HG02759 (cell line): Measurements from ENCODE around the gene EGLN3.

ENCODE experiments used
- ATAC-seq: cut with Tn5 transposase; IDR thresholded peaks from one replicate; pipeline ENCODE4 v1.9.1; 2021; ENCODE audit warnings: mild to moderate bottlenecking, moderate library complexity; ENCODE audit not compliant: unreplicated experiment

EGLN3 gene

DNA sequence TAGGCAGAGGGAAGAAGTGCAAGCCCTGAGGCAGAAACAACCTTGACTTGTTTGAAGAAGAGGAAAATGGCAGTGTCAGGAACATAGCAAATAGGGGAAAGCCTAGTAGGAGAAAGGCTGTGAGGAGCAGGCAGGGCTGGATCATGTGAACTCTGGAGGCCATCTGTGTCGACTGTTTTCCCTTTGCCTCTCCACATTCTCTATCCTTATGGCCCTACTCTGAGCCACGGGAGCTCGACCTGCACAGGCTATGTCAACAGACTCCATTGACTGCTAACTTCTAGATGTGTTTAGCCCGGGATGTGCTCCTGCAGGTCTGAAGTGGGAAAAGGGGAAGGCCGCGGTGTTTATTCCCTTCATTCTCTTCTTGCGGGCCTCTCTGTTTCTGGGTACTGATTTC is 35.2 kb downstream of the EGLN3 start:
- no peak for ATAC-seq

DNA sequence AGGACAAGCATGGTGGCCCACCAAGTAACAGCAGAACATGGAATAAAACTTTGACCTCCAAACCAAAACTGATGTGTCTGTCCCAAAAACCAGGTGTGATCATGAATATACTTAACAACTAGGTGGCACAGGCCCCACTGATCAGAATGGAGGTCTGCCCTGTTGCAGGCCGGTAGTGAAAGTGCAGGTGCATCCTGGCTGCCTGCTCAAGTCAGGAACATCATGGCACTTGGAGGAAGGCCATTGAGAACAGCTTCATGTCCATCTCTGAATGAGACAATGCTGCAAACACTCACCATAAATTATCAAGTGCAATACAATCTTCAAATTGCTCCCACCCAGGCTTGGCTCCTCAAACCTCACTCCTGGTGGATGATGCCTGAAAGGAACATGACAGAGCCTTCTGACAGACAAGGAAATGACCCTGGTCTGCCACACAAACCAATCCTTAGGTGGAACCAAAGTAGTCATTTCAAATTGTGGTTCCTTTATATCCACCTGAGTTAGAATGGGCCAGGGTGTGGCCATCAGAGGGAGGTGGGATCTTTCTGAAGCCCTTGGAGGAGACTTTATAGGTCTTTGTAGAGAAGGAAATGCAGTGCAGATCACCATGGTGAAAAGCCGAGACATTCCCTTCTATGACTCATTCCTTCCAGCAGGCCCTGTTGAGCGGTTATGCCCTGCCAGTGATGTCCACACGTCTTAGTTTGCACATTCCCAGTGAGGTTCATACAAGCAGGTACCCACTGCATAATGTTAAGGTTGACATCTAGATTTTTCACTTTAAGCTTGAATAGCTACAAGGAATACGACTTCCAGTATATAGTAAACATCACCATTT is 36.0 kb downstream of the EGLN3 start:
- no peak for ATAC-seq

DNA sequence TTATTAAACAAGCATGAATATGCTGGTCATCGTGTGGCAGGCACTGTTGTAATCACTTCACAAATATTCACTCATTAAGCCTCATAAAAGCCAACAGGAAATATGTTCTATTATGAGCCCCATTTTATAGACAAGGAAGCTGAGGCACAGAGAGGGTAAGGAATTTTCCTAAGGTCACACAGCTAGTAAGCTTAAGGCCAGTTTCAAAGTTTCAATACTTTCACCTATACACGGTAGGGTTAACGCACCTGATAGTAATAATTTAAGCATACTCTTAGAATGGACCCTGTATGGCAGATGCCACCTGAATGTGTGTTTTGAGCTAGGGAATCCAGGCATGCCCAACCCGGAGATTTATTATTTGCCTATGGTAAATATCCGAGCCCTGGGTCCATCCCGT is 39.8 kb downstream of the EGLN3 start:
- ATAC-seq, result no peak

DNA sequence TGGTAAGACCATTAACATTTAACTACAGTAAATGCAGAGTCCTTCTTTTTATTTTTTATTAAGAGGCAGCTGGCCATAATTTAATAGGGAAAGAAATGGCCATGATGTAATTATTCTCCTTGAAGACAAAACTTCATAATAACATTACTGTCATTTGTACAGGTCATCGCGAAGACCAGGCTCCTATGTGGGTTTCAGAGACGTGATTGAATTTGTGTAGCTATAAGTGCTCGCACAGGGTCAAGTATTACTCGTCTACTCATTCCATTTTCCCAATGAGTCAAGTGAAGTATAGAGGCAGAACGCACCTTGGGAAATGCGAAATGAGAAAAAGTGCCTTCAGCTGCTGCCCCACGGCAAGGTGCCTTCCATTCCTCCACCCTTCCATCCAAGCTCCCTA is 40.4 kb downstream of the EGLN3 start:
- no peak for ATAC-seq

DNA sequence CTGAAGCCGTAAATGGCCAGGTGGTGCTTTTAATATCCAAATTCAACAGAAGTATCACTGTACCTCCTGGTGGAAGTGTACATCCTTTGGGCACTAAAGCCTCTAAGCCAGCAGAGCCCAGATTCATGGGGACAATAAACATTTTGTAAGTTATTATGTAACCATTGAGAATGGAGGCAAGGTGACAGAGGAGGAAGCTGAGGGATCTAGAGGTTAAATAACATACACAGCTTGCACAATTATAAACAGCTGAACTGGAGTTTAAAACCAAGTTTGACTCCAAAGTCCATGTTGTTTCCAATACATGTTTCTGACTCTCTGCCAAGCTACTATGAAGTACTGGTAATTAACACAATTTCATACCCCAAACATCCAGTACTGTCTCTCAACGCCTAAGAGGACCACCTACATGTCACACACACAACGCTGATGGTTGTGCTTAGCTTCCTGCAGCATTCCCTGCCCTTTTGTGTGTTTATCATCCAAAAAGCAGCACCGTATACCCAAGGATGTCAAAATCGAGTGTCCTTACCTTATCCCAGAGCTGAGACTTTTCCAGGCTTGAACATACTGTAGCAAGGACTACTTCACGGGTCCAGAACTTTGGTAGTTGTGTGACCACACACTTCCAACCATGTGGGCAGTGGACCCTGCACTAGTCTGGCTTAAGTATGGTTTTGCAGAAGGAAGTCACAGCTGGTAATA is 41.3 kb downstream of the EGLN3 start:
- no peak for ATAC-seq

DNA sequence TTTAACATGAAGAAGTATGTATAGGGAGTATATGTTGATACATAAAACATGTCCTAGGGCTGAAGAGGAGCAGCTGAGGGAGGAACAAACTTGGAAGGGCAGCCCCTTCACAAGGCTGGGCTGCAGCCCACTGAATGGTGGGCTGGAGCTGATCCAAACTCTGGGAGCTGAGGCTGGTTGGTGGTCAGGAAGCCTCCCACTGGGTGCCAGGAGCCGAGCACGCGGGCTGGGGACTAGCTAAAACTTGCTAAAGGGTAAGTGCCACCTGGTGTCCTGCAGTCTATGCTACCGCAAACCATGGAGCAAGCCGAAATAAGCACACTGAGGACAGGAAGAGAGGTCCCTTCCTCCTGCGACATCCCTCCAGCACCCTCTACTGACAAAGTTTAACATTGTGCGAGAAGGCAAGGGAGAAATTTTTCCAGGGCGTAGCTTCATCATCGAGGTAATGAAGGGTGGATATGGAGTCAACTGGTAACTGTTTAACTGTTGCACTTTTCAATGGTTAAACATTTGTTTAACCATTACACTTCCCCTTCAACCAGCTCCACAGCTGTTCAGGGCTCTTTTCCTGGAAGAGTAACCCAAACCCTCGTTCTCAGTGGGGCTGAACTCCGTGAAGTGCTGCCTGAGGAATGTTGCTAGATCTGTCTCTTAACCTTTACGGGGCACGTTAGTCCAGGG is 42.2 kb downstream of the EGLN3 start:
- no peak for ATAC-seq

DNA sequence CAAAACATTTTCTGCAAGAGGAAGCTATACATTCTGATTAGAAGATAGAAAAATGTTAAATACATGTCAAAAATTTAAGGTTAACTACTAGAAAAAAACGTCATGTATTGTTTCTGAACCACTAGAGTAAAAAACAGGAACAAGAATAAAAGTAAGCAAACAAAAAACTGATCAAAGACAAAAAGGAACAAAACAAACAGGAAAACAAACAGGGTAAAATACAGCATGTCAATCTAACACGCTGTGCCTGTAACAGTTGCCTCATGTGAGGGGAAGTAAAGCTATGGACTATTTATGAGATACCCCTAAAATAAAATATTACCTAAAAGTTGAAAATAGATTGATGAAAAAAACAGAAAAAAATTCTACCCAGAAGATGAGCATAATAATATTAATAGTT is 43.9 kb downstream of the EGLN3 start:
- ATAC-seq, result no peak

DNA sequence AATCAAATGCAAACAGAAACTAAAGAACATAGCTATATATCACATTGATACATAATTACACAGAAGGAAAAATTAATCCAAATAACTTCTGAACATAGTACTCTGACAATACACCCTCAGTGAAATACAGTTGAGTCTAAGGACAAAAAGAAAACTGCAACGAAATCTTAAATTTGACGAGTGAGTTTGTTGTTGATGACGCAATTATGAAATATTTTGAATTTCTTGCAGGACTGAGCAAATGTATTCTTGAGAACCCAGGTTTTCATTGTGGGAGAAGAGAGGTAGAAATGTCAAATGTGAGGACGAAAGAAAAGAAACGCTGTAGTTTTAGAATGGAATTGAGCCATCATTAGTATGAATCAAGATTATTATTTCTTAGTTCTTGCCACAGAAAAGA is 46.3 kb downstream of the EGLN3 start:
- no peak for ATAC-seq

DNA sequence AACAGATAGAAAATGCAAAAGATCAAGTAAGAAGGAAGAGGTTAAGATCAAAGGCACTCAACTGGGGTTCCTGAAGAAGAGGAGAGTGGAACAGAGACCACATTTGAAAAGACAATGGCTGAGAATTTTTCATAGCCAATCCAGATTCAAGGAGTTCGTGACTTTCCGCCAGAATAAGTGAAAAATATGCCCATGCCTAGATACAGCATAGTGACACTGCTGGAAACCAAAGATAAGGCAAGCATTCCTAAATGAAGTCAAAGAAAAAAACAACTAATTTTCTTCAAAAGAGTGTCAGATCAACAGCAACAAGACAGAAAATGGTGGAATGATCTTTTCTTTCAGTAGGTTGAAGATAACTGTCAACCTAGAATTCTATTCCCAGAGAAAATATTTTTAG is 47.5 kb downstream of the EGLN3 start:
- ATAC-seq, result no peak

DNA sequence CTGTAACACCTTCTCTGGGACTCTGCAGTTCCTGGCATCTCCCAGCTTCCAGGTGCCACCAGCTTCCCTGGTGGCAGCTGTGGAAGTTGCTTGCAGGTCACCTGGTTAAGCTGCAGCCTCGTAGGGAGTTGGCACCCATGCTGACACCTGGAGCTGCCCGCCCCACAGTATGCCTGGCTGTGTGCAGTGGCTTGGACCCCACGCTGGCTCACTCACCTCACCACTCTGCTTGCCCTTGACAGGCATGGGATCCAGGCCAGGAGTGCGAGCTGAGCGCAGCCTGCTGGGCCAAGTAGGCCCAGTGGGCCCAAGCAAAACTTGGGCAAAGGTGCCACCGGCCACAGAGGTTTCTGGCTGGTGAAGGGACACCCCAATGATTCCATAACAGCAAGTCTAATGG is 48.5 kb downstream of the EGLN3 start:
- ATAC-seq, result no peak

DNA sequence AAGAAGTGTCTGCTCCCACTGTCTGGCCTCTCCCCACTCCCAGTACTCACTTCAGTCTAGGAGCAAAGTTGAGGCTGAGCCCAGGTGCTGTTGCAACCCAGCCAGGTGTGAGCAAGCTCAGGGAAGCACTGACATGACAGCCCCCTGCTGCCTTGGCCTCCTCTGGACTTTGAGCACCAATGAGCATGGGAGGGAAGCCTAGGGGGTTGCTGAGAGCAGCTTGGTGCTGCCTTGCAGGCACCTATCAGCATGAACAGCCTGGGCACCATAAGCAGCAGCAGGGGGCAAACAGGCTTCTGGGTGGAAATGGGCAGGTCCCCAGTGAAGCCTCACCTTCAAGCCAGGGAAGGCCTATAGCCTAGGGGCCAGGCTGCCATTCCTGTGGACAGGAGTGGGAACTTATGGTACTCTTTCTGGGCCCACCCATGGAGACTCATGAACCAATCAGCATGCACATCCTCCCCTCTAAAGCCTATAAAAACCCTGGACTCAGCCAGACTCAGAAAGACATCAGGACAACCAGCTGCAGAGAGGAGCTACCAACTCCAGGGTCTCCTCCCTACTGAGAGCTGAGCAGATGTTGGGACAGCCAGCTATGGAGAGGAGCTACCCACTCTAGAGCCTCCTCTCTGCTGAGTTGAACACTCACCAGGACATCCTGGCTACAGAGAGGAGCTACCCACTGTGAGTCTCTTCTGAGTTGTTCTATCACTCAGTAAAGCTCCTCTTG is 49.3 kb downstream of the EGLN3 start:
- ATAC-seq, result no peak

DNA sequence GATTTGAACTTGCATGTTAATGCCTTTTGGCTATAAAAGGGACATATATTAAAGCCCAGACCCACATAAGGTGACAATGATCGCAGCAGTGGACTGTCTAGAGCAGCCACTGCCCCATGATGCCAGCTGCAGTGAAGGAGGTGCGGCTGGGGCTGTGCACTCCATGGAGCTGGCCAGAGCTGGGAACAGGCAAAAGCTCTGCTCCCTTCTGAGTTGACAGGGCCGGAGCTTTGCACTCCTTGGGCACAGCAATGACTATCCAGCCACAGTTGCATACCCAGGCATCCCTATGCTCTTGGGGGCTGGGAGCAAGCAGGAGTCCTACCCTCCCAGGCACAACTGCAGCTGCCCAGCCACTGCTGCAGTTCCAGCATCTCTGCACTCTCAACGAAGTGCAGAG is 50.2 kb downstream of the EGLN3 start:
- no peak for ATAC-seq

DNA sequence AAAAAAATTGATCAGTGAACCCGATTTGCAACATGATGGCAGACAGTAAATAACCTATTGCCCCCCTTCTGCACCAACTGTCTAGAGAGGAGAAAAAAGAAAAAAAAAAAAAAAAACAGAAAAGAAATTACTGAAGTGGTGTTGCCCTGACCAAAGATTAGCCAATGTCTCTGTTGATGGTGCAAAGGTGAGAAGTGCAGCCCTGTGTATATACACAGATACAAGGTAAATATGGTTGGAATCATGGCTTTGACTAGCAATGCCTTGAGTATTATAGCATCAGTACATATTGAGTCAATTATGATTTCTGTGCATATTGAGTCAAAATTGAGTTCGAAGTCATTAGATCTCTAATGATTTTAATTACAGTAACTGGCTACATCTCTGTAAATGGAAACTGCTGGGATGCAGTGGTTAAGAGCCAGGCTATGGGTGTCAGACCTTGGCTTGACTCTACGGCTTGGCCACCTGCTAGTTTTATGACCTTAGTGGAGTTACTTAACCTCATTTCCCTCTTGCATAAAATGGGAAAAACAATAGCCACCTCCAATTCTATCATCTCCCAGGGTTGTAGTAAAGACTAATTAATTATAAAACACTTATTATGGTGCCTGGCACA is 51.0 kb downstream of the EGLN3 start:
- ATAC-seq, result no peak

DNA sequence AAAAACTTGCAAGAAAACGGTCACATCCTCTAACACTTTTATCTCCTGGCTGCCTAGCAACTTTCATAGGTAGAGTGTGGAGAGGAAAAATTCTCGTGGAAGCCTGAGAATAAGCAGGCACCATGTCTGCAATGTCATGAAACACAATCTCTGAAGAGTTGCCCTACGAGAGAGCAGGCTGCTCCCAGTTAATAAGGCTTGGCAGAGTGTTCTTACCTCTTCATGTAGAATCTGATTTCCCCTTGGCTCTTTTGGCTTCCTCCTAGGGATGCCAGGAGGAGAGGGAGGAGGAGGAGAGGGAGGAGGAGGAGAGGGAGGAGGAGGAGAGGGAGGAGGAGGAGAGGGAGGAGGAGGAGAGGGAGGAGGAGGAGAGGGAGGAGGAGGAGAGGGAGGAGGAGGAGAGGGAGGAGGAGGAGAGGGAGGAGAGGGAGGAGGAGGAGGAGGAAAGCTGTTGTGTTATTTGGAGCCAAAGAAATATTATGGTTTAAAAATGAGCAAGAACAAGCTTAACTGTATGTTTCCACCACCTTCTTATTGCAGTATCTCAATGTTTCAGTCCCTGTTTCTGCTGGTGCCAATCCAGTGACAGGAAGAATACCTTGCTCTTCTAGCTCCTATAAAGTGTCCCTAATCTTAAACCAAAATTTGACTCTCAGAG is 52.9 kb downstream of the EGLN3 start:
- no peak for ATAC-seq

DNA sequence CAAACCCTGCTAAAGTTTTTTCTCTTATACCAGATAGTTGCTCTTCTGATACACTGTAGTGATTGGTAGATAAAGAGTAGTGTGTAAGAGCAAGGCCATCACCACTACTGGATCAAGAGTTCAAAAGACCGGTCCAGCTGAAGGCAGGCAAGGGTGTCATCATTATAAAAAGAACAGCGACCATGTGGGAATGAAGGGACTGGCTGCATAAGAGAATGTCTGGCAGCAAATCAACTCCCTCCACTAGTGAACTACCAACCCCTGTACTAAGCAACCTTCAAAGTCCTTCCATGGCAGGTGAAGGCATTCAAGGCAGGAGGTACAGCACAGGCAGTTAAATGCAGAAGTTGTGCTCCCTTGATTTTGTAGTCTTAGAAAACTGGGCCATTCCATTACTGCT is 53.5 kb downstream of the EGLN3 start:
- no peak for ATAC-seq

DNA sequence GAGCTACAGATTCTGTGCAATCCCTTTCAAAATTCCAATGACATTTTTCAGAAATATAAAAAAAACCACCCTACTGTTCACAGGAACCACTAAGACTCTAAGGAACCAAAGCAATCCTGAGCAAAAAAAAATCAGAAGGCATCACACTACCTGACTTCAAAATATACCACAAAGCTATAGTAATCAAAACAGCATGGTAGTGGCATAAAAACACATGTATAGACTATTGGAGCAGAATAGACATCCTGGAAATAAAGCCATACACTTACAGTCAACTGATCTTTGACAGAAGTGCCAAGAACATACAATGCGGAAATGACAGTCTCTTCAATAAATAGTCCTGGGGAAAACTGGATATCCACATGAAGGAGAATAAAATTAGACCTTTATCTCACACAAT is 56.5 kb downstream of the EGLN3 start:
- no peak for ATAC-seq

DNA sequence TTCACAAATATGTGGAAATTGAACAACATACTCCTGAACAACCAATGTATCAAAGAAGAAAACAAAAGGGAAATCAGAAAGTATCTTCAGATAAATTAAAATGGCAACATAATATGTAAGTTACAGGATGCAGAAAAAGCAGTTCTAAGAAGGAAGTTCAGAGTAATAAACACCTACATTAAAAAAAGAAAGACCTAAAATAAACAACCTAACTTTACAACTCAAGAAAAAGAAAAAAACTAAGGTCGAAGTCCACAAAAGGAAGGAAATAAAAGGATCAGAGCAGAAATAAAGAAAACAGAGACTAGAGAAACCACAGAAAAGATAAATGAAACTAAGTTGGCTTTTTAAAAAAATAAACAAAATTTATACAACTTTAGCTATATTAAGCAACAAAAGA is 59.2 kb downstream of the EGLN3 start:
- no peak for ATAC-seq

DNA sequence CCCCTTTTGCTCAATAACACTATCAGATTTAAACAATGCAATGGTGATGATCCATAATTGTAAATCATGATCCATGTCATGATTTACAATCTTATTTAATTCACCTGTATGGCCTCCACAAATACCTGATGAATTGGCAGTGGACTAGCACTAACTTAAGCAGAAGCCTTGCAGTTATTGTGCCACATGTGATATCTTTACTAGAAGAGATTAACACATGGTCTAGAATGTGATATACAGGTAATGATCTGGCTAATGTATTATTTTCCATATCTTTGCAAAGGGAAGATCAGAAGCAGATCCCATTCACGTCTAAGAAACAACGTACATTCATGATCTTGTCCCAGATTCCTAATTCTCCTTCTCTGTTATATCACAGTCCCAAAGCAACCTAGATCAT is 66.0 kb downstream of the EGLN3 start:
- no peak for ATAC-seq

DNA sequence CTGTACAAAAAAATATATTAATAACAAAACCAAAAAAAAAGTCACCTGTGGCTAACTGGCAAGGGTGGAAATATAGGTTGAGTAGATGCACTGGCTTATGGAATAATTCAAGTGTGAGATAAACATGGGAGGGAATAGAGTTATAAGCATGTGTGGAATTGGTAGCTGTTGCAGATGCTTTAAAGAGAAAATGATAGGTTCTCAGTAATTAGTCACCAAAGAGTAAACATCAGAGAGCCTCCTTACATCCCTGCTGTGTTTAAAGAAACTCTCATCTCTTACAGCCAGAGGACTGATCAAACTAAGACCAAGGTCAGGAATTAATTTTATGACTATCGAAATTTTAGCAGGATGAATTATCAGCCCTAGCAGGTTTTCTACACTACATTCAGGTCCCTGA is 70.5 kb downstream of the EGLN3 start:
- no peak for ATAC-seq

DNA sequence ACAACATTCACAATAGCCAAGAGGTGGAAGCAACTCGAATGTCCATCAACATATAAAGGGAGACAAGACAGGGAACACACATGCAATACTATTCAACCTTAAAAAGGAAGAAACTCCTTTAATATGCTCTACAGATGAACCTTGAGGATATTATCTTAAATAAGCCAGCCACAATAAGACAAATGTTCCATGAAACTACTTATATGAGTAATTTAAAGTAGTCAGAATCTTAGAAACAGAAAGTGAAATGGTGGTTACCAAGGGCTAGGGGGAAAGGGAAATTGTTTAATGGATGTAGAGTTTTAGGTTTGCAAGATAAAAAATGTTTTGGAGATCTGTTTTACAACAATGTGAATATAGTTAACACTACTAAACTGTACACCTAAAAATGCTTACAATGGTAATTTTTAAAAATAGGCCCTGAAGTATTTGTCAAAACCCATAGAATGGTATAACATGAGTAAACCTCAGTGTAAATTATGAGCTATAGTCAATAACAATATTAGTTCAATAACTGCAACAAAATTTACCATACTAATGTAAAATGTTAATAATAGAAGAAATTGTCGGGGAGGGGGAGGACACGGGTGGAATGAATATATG is 71.1 kb downstream of the EGLN3 start:
- no peak for ATAC-seq
